PC-9 (cell line): Measurements from ENCODE around the gene KDM5B. TPM values are rescaled to one million over a fixed set of nuclear protein-coding genes. Genes with fewer than 3 reads are reported as not detected.

Source experiments
- BruUV-seq: library from RNA; stranded (reverse); fragments of 400-500 nt; replicated peaks from 2 replicates; lab custom pipeline; 2021; lab: Mats Ljungman, UMichigan
- CTCF ChIA-PET: fragments of 300-600 bp; sonication (Branson Sonifier 250); formaldehyde crosslinking; loops from one replicate; lab custom pipeline; 2022; ENCODE audit warnings: antibody characterized with exemption; lab: Charles Lee
- POLR2A ChIA-PET: fragments of 300-600 bp; sonication (Branson Sonifier 250); formaldehyde crosslinking; loops from one replicate; lab custom pipeline; 2022; ENCODE audit warnings: antibody characterized with exemption; ENCODE audit not compliant: unreplicated experiment; lab: Charles Lee
- DNase-seq, 2 experiments: peaks; one replicate each; pipeline versions ENCODE4 v3.0.0 to v3.0.0-alpha.2; 2015 to 2022; ENCODE audit warnings: mixed read lengths in 1 of 2
- H2AFZ ChIP-seq: fragments of 200-600 bp; sonication (generic); 2 replicates; pipeline ENCODE4 v1.8.1; 2017; ENCODE audit warnings: antibody characterized with exemption
- H3F3A ChIP-seq: fragments of 200-600 bp; sonication (generic); 2 replicates; pipeline ENCODE4 v1.8.1; 2017; ENCODE audit warnings: antibody characterized with exemption, mild to moderate bottlenecking, low read depth; ENCODE audit not compliant: insufficient read depth
- H3K27ac ChIP-seq: fragments of 200-600 bp; sonication (generic); 2 replicates; pipeline ENCODE4 v1.6.1; 2016; ENCODE audit warnings: mixed run types
- H3K27me3 ChIP-seq: fragments of 200-600 bp; sonication (generic); 2 replicates; pipeline ENCODE4 v1.6.1; 2016; ENCODE audit warnings: low read depth, mixed run types; ENCODE audit not compliant: insufficient read depth
- H3K36me3 ChIP-seq: fragments of 200-600 bp; sonication (generic); 2 replicates; pipeline ENCODE4 v1.6.1; 2016; ENCODE audit warnings: low read depth, mixed run types
- H3K4me1 ChIP-seq: fragments of 200-600 bp; sonication (generic); replicated peaks from 2 replicates; pipeline ENCODE4 v1.6.1; 2016; ENCODE audit warnings: mixed run types; ENCODE audit not compliant: insufficient read depth
- H3K4me2 ChIP-seq: fragments of 200-600 bp; sonication (generic); 2 replicates; pipeline ENCODE4 v1.6.1; 2017; ENCODE audit warnings: mixed run types
- H3K4me3 ChIP-seq: fragments of 200-600 bp; sonication (generic); 2 replicates; pipeline ENCODE4 v1.6.1; 2016; ENCODE audit warnings: mixed run types
- H3K79me2 ChIP-seq: fragments of 200-600 bp; sonication (generic); 2 replicates; pipeline ENCODE4 v1.6.1; 2017; ENCODE audit warnings: low read depth, mixed run types
- H3K9me2 ChIP-seq: fragments of 200-600 bp; sonication (generic); 2 replicates; pipeline ENCODE4 v1.8.1; 2017; ENCODE audit warnings: mild to moderate bottlenecking; ENCODE audit not compliant: insufficient read depth
- H3K9me3 ChIP-seq: fragments of 200-600 bp; sonication (generic); 2 replicates; pipeline ENCODE4 v1.8.1; 2016; ENCODE audit warnings: low read depth; ENCODE audit not compliant: insufficient read depth
- H4K20me1 ChIP-seq: fragments of 200-600 bp; sonication (generic); 2 replicates; pipeline ENCODE4 v1.8.1; 2017; ENCODE audit not compliant: insufficient read depth
- CTCF ChIP-seq: fragments of 200-600 bp; sonication (generic); conservative IDR thresholded peaks from 2 replicates; pipeline ENCODE4 v1.6.1; 2017; ENCODE audit warnings: mixed run types, antibody characterized with exemption, mild to moderate bottlenecking, moderate library complexity
- EZH2 ChIP-seq: fragments of 200-600 bp; sonication (generic); IDR thresholded peaks from 2 replicates; pipeline ENCODE4 v1.8.0; 2017; ENCODE audit warnings: antibody characterized with exemption, low read depth
- intact Hi-C: fragments of 100-400 bp; cut with micrococcal nuclease; formaldehyde crosslinking; loops from one replicate; pipeline ENCODE4 v1.10.0; 2022; ENCODE audit not compliant: unreplicated experiment
- total RNA-seq: library from RNA; stranded (reverse); gene quantifications from 2 replicates; pipeline ENCODE4 v1.2.3, GENCODE V29; 2021

Gene KDM5B
- total RNA-seq, 1 experiment from 2014 or later: 99.8 TPM

DNA sequence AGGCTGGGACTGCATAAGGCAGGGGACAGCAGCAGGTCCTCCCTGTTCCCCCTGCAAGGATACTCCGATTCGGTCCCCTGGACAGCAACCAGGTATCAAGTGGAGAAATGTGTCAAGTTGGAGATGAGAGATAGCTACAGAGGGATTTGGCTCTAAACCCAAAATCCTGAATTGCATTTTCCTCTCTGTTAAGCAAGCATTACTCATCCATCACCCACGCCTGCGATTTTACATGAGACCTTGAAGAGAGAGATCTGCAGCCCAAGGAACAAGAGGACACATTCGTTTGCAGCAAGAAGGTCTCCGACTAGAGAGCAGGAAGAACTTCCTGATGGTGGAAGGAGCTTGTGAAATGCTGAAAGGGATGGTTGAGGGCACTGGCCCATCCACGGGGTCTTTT is 119.8 kb downstream of the KDM5B start:
- no peaks in the 10 kb centered on the region for H3K9me3 ChIP-seq
- CTCF ChIA-PET: no interaction called here
- no peaks in the 10 kb centered on the region for H3K79me2 ChIP-seq
- no peak for TF ChIP-seq CTCF
- no peak for TF ChIP-seq EZH2
- H3K27ac ChIP-seq: no peak overlapping the region
- DNase-seq: no peak
- POLR2A ChIA-PET: no interaction called here
- no peaks in the 10 kb centered on the region for H3K36me3 ChIP-seq
- no peak overlapping the region for H3K4me2 ChIP-seq
- peaks cover 78% of the 10 kb centered on the region for H3K27me3 ChIP-seq
- no peaks in the 10 kb centered on the region for H3K4me1 ChIP-seq
- BruUV-seq: no TSS peak
- H2AFZ ChIP-seq: no peak overlapping the region
- H3F3A ChIP-seq: no peaks in the 10 kb centered on the region
- no peak overlapping the region for H3K4me3 ChIP-seq
- intact Hi-C loops: no loop called here
- no peaks in the 10 kb centered on the region for H3K9me2 ChIP-seq
- H4K20me1 ChIP-seq: no peaks in the 10 kb centered on the region

DNA sequence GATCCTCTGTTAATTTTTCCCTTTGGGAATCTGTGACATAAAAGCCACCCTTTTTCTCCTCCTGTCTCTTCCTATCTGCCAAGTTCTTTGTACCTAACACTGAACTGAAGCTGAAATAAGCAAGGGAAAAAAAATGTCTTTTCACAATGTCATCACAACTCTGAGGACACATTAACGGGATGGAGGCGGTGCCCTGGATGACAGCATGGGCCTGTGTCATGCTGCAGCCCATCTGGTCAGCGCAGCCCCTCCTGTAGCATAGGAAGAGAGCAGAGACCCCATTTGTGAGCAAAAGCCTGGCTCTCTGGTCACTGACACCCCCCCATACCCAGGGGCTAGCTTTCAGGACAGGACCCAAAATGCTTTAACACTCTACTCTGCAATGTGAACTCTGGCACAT is 120.4 kb downstream of the KDM5B start:
- no peaks in the 10 kb centered on the region for H4K20me1 ChIP-seq
- no peaks in the 10 kb centered on the region for H3K9me2 ChIP-seq
- H3K27me3 ChIP-seq: peaks cover 84% of the 10 kb centered on the region
- no peak overlapping the region for H3K4me2 ChIP-seq
- intact Hi-C loops: no loop called here
- BruUV-seq: no TSS peak
- no peak for DNase-seq
- H3K79me2 ChIP-seq: no peaks in the 10 kb centered on the region
- no peaks in the 10 kb centered on the region for H3K4me1 ChIP-seq
- H2AFZ ChIP-seq: no peak overlapping the region
- TF ChIP-seq CTCF (no peak), EZH2 (no peak)
- H3K4me3 ChIP-seq: no peak overlapping the region
- CTCF ChIA-PET: interaction anchor here (0.7 kb wide), 1 partner anchor 578 kb away, joined by 4 read pairs; no protein-coding TSS in a partner anchor
- no peaks in the 10 kb centered on the region for H3K36me3 ChIP-seq
- no peaks in the 10 kb centered on the region for H3K9me3 ChIP-seq
- no peaks in the 10 kb centered on the region for H3F3A ChIP-seq
- H3K27ac ChIP-seq: no peak overlapping the region
- POLR2A ChIA-PET: interaction anchor here (0.6 kb wide), 1 partner anchor 556 kb away, joined by 3 read pairs; no protein-coding TSS in a partner anchor

DNA sequence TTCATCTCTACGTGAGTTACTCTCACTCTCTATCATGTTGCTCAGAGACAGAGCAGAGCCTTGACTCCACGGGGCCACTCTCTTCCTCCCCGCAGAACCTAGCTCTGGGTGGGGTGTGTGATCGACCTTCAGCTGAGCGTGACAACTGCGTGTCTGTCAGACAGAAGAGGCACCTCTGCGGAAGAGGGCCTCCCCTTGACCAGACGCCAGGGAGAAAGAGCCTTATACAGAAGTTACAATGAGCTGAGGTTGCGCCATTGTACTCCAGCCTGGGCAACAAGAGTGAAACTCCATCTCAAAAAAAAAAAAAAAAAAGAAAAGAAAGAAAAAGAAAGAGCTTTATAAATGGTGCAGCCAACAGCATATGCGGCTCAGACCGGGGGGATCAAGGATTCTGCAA is 120.9 kb downstream of the KDM5B start:
- no peaks in the 10 kb centered on the region for H3K9me2 ChIP-seq
- no peaks in the 10 kb centered on the region for H3K9me3 ChIP-seq
- H2AFZ ChIP-seq: no peak overlapping the region
- H3K79me2 ChIP-seq: no peaks in the 10 kb centered on the region
- CTCF ChIA-PET: interaction anchor here (0.7 kb wide), 1 partner anchor 578 kb away, joined by 4 read pairs; no protein-coding TSS in a partner anchor
- H3K27me3 ChIP-seq: peaks cover 89% of the 10 kb centered on the region
- BruUV-seq: no TSS peak
- H3K36me3 ChIP-seq: no peaks in the 10 kb centered on the region
- intact Hi-C loops: no loop called here
- no peak for TF ChIP-seq EZH2
- TF ChIP-seq CTCF: no peak
- H3K4me3 ChIP-seq: no peak overlapping the region
- no peak for DNase-seq
- no peaks in the 10 kb centered on the region for H3K4me1 ChIP-seq
- H4K20me1 ChIP-seq: no peaks in the 10 kb centered on the region
- no peak overlapping the region for H3K27ac ChIP-seq
- POLR2A ChIA-PET: interaction anchor here (0.6 kb wide), 1 partner anchor 555 kb away, joined by 3 read pairs; no protein-coding TSS in a partner anchor
- H3K4me2 ChIP-seq: no peak overlapping the region
- no peaks in the 10 kb centered on the region for H3F3A ChIP-seq
